HG02938 (cell line): ENCODE measurements around the gene CD200R1L.

ENCODE experiments used
- ATAC-seq: cut with Tn5 transposase; IDR thresholded peaks from one replicate; pipeline ENCODE4 v1.9.1; 2021; ENCODE audit warnings: mild to moderate bottlenecking, moderate library complexity; ENCODE audit not compliant: unreplicated experiment

Gene CD200R1L

DNA sequence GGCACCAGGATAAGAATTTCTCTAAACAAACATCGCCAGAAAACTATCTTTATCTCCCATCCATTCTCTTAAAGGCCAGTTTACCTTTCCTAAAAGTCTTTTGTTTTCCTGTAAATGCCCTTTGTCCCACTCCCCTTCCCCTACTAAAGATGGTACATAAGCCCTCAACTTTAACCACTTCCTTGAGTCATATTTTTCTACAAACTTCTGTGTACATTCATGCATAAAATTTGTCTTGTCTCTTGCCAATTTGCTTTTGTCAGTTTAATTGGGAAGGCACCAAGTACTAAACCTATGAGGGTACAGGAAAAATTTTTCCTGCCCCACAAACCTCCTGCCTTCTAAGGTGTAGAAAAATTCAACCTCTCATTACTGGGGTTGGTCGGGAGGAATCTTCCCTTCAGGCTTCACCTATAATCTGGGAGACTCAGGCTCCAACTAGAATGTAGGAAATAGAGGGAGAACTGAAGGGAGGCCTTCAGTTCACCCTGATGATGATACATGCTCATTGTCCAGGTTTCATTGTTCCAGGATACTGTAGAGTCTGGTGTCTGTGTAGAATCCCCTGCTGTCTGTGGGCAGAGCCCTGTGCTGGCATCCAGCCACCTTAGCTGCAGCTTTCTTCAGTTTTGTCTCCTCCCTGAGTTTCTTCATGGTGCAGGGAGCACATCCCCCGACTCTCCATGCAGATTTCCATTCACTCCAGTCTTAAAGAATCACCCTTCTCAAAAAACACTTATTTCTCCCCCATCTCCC, 53.2 kb downstream of the CD200R1L start:
- no peak for ATAC-seq

DNA sequence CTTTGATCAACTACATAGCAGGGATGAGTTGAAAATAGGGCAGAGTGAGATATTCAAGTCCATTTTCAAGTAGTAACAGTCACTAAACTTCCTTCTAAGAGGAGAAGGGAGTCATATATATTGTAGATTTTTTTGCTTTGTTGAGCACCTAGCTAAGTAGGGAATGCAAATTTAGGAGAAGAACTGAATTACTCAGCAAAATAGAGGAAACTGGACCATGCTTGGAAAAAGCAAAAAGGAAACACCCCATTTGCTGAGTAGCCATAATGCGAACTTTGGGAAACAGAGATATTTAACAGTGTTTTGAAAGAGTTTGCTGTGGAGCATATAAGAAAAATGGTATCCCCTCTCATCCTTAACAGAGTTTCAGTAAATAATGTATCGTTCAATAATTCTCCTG, 54.9 kb downstream of the CD200R1L start:
- ATAC-seq = no peak

DNA sequence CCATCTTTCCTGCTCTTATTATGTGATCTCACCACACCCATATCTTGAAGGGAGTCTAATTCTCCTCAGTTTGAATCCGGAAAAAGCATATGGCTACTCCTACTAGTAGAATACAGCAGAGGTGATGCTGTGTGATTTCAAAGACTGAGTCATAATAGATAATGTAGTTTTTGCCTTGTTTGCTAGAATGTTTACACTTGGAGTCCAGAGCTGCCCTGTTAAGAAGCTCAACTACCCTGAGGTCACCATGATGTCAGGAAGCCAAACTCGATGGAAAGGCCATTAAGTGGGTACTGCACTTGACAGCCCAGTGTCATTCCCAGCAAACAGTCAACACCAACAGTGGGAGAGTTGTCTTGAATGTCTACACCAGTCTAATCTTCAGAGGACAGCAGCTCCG, 56.9 kb downstream of the CD200R1L start:
- no peak for ATAC-seq

DNA sequence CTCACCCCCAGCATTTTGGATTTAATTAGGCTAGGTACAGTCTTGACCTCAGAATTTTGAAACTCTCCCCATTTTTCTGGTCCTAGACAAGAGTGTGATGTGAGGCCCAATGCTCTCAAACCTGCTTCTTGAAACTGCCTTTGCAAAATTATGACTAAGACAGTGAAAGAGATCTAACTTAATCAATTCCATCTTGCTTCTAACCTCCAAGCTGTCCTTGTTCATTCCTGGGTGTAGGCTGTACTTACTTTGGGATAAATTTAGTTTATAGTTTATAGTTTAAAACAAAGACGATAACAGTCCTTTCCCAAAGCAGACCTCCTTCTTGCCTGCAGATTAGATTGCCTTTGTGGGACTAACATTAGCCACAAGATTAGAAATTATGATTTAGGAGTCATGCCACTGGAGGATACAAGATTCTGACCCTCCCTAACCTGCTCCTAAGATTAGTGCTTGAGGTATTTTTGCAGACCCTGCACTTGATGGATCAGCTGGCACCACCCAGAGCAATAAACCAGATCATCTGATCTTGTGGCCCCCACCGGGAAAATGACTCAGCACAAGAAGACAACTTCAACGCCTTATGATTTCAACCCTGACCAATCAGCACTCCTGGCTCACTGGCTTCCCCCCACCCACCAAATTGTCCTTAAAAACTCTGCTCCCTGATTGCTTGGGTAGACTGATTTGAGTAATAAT, 59.6 kb downstream of the CD200R1L start:
- ATAC-seq = no peak

DNA sequence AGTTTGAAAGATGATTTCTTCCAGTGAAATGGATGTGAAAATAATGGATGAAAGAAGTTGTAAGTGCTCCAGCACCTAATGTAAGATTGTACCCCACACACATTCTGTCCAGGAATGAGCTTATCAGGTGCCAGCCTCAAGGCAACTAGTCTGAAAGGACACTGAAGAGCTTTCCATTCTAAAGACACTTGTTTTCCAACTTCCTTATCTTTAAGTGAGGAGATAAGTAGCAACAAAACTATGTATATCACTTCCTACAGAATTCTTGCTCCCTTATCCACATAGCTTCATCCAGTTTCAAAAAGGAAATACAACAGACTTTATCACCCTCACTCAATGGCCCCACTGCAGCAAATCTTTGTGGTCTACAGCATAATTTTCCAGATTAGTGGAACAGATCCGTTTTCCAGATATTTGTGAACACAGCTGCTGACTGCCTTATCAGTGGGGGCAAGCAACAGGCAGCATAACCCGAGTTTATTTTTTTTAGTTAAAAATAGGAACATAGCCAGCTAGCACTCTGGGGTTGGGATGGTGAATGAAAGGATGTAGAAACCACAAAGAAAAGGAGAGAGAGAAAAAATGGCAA, 60.6 kb downstream of the CD200R1L start:
- ATAC-seq = no peak

DNA sequence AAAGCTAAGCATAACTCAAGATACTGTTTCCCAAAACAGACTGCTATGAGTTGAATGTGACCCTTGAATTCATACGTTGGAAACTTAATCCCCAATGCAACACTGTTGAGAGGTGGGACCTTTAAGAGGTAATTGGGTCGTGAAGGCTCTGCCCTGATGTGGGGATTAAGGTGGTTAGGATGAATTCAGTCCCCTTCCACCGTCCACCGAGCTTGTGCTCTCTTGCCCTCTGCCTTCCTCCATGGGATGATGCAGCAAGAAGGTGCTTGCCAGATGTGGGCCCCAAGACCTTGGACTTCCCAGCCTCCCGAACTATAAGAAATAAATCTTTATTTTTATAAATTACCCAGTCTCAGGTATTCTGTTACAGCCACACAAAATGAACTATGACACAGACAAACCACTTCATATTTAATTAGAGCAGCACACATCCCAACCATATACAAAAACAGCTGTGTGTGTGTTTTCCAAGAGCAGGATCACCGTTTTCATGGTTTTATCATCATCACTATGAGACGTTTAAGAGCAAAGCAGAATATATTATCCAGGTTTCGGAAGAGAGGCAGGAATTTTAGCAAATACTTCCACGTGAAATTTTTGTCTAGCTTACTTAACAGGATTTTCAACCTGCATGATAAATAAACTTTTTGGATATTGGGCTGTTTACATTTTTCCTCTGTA, 61.2 kb downstream of the CD200R1L start:
- ATAC-seq = no peak

DNA sequence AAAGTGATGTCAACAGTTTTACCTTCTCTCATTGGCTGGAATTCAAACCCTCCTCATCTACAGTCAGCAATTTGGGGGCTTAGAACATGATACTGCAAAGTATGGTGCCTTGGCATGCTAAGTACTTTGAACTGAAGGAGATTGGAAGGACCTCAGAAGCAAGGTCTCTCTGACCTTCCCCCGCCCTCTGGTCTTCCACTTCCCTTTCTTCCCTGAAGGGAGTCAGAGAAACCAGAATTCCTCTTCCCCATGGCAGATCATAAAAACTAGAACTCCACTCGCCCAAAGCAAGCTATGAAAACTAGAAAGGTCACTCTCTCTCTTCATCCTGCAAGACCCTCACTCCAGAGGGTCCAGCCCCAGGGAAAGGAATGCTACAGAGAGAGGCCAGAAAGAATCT, 64.2 kb downstream of the CD200R1L start:
- ATAC-seq = no peak

DNA sequence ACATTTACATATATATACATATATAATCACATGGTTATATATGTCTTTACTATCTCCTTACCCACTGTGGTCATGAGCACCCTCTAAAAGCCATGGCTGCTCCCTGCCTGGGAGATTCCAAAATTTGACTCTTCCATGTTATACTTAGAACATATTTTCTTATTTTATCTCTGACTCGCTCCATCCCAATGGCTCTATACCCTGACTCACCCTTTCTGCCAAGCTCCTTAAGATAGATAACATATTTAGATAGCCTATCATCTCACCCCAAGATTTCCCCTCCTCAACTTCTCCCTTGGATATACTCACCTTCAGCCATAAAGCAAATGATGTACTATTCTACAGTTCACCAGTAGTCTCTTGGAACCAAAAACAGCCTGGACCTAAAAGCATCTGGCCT, 65.1 kb downstream of the CD200R1L start:
- no peak for ATAC-seq

DNA sequence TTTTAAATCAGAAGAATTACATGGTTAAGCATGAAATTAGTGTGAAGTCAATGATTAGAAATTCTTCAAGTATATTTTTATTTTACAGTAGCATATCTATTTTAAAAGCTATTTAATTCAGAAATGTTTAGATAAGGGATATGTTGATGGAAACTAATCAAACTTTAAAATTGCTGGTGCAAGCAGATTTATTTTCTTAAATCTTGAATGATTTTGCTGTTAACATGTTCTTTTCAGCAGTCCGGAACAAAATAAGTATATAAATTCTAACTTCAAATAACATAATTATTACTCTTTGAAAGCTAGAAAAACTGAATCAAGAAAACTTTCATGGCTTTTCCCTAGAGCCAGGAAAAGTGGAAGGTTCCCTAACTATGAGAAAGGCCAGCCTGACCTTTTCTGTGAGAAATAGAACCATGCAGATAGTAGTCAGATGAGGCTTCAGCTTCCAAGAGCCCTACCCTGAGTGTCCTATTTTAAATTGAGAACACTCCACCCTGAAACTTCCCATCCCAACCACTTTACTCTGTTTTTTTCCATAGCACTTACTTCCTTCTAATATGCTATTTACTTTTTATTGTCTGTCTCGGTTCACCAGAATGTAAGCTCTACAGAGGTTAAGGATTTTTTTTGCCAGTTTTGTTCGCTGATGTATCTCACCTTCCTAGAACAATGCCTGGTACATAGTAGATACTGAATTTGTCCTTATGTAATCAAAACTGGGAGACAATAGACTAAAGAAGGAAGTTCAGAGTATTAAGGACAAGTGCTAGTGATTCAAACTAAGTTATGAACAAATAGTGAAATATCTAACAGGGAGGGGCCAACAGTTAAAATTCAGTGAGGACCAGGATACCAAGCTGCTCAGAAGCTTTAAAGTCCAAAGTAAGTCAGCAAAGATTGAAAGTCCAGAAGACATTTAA, 66.8 kb downstream of the CD200R1L start:
- no peak for ATAC-seq

DNA sequence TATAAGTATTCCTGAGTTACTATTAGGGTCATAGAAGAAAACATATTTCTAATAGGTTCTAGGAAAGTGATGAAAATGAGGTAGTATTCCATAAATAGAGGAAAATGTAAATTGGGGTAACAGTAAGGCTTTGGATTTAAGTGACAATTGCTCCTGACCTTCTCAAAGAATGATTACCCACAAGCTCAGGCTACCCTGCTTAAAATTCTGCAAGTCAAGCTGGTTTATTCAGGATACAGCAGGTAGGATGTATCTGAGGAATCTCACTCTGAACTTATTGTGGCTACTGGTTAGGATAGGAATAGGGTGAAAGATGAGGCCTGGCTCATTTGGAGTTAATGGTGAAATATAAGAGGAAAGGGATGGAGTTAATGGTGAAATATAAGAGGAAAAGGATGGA, 67.7 kb downstream of the CD200R1L start:
- ATAC-seq = no peak

DNA sequence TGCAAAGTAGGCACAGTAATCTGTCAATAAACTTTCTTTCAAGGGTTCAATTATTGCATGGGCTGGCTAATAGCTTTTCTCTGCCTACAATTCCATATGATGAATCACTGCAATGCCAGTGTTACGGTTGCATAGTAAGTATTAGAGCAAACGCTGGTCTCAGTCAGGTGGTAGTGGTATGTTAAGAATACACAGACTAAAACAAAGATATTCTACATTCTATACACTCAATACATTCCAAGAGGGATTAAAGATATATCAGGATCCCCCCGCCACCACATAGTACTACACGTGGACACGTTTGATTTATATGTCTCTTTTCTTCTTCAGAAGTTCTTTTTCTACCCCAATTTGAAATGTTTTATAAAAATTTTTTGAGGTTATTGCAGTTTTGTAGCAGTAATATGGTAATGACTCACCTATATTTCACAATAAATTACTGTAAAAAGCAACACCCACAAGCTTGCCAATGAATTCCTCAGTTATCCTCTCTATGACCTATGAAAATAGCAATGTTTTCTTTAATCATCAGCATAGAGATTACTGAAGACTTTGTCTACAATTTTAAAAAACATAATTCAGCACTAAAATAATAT, 68.2 kb downstream of the CD200R1L start:
- ATAC-seq = no peak

DNA sequence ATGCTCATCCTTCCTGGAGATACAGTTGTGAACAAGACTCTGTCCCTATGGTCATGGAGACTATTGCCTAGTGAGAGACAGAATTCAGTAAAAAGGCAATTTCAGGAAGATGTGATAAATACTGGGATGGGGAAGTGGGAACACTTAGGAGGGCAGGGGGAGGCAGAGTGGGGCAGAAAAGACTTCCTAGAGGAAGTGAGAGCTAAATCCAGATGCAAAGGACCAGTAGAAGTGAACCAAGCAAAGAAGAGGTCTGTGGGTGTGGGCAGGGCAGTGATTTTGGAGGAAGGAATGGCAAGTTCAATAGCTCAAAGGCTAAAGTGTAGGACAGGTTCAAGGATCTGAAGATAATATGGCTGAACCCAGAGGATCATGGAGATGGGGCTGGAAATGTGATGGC, 68.9 kb downstream of the CD200R1L start:
- ATAC-seq = no peak

DNA sequence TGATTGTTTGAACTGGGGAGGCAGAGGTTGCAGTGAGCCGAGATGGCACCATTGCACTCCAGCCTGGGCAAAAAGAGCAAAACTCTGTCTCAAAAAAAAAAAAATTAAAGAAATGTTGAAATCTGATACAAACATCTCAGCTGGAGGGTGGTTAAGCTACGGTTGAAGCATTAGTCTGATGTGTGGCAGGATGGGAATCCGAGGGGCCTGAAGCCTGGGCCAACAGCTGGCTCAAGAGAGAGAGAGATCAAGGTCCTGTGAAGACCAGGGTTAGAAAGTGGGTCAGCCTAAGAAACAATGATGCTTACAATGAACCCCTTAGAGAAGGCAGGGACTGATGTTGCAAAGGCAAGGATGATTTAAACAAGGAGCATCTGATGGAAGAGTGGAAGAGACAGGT, 69.8 kb downstream of the CD200R1L start:
- ATAC-seq = no peak

DNA sequence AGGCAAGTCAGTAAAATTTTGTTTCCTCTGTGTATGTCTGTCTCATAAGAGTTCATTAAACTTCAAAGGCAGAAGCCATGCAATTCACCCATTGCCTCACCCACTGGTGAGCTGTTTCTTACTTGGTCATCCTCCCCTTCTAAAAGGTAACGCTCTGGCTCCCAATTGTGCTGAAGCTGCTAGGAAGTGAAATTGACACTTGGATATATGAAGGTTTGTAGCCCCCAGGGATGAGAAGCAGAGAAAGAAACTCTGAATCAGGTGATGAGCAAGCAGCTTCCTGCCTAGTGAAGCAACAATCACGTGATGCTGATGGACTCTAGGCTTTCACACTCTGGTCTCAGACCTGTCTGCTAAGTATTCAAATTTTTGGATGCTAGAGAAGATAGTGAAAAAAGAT, 70.7 kb downstream of the CD200R1L start:
- no peak for ATAC-seq

DNA sequence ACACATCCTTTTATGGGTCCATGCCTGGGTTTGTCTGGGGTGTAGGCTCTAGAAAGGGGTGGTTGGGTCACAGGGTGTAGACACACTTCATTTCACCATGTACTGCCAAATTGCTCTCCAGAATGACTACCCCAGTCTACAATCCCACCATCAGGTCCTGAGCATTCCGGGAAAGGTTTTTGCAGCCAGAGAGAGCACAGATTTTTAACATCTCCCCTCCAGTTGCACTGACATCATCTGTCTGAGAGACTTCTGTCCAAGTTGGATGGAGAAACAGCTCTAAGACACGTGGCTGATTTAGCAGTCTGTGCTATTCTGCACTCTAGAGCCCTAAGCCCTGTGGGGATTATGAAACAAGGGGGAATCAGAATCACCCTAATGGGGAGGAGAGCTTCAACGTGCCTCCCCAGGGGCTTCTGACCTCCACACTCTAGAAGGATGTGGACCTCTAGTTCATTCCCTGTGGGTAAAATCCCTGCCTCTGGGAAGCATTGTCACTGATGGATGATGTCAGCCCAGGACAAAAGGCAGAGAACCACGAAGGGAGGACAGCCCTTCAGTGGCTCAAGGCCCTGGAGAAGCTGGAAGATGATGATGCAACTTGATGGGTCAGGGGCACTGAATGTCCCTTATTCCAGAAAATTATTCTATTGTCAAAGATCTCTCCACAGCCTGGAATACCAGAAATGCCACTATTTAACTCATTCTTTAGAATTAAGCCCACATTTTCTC, 71.5 kb downstream of the CD200R1L start:
- no peak for ATAC-seq

DNA sequence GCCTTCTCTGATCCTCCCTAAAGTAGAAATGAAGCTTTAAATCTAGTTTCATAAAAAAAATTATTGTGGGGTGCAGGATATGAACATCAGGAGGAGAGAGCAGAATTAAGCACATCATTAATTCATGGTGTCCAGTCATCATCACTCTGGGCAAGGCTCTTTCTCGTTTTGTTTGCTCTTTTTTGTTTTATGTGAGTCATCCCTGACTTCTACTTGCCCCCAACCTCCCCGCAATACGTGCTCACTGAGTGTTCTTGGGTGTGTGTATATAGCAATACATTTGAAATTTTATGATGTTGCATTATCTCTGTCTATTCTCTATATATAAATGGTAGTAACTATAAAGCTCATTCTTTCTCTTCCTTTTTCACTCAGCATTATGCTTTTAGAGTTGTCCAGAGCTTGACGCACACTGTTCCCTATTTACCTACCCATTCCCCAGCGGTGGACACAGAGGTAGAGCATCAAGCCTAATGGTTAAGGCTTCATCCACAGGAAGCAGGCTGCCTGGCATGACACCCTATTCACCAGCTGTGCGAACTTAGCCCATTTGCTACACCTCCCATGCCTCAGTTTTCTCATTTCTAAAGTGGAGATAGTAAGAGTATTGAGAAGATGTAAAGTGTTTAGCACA, 72.3 kb downstream of the CD200R1L start:
- no peak for ATAC-seq

DNA sequence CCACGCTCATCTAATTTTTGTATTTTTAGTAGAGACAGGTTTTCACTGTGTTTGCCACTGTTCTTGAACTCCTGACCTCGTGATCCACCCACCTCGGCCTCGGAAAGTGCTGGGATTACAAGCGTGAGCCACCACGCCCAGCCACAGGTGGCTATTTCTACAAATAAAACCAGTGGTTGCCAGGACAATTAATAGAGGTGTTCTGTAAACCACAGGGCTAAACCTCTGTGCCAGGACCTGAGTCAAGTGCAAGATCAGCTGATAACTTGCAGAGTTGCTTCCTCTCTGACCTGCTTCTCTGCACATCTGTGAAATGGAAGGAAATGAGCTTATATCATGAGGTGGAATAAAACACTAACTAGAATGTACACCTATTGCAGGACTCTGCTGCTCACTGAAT, 72.8 kb downstream of the CD200R1L start:
- no peak for ATAC-seq

DNA sequence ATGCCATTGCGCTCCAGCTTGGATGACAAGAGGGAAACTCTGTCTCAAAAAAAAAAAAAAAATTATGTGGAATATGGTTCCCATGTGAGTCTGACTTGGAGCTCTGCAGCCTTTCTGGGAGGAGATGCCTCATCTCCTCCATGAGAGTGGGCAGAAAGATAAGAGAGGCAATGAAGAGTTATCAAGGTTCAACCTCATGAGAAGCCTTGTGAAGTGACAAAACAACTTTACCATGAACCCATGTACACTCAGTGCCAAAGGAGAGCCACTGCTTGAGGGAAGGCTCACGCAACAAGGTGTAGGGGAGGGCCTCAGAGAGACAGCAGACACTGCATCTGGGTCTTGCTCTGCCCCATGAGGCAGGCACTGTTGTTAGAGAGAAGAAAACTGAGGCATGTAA, 75.7 kb downstream of the CD200R1L start:
- ATAC-seq = no peak

DNA sequence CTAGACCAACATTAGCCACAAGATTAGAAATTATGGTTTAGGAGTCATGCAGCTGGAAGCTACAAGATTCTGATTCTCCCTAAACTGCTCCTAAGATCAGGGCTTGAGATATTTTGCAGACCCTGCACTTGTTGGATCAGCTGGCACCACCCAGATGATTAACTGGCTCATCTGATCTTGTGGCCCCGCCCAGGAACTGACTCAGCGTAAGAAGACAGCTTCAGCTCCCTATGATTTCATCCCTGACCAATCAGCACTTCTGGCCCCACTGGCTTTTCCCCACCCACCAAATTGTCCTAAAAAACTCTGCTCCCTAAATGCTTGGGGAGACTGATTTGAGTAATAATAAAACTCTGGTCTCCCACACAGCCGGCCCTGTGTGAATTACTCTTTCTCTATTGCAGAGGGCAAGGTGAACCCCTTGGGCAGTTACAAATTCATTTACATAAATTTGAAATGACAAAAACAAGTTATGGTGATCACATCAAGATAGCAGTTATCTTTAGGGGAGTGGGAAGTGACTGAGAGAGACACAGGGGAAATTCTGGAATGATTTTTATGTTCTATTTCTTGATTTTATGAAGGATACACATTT, 76.5 kb downstream of the CD200R1L start:
- ATAC-seq = no peak
